ENCODE measurements around the gene ANKRD13C.

Gene ANKRD13C

DNA sequence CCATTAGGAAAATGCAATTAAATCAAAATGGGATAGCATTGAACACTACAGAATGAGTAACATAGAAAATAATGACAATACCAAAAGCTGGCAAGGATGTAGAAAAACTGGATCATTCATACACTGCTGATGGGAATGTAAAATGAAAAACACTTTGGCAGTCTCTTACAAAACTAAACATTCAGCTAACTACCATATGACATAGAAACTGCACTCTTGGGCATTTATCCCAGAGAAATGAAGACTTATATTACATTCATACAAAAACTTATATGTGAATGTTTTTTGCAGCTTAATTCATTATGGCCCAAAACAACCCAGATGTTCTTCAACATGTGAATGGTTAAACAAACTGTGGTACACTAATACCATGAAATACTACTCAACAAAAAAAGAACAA lies 66.4 kb downstream of the ANKRD13C start:
- TF ChIP-seq, protein P1, sequence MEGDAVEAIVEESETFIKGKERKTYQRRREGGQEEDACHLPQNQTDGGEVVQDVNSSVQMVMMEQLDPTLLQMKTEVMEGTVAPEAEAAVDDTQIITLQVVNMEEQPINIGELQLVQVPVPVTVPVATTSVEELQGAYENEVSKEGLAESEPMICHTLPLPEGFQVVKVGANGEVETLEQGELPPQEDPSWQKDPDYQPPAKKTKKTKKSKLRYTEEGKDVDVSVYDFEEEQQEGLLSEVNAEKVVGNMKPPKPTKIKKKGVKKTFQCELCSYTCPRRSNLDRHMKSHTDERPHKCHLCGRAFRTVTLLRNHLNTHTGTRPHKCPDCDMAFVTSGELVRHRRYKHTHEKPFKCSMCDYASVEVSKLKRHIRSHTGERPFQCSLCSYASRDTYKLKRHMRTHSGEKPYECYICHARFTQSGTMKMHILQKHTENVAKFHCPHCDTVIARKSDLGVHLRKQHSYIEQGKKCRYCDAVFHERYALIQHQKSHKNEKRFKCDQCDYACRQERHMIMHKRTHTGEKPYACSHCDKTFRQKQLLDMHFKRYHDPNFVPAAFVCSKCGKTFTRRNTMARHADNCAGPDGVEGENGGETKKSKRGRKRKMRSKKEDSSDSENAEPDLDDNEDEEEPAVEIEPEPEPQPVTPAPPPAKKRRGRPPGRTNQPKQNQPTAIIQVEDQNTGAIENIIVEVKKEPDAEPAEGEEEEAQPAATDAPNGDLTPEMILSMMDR (IDR thresholded peaks at IDR 0.05; ENCODE audit: borderline replicate concordance, extremely low read depth, low read length, poor library complexity, severe bottlenecking): no peak
- H2AFZ ChIP-seq (ENCODE audit: low read depth, low read length): no peak overlapping the region
- H3K4me2 ChIP-seq (ENCODE audit: insufficient read depth, low read length): no peak overlapping the region
- no peaks in the 10 kb centered on the region for H3K27me3 ChIP-seq (ENCODE audit: insufficient read depth, low read length, poor library complexity)
- no peak overlapping the region for H3K27ac ChIP-seq (ENCODE audit: low read length)
- H3K79me2 ChIP-seq (ENCODE audit: insufficient read depth, low read length): 0 out of 2 replicates have a peak, but pooled peaks cover 3% of the 10 kb centered on the region
- no peak for DNase-seq
- H4K20me1 ChIP-seq (ENCODE audit: insufficient read depth, low read length): no peaks in the 10 kb centered on the region
- H3K9me3 ChIP-seq (ENCODE audit: insufficient read depth, low read length, severe bottlenecking): no peaks in the 10 kb centered on the region
- ATAC-seq (ENCODE audit: insufficient read depth, low read depth): no peak
- H3K36me3 ChIP-seq (ENCODE audit: insufficient read depth, low read length): peaks cover 36% of the 10 kb centered on the region; the same call in 1 of the 2 replicates
- H3K4me1 ChIP-seq (ENCODE audit: insufficient read depth, low read length): no peaks in the 10 kb centered on the region
- no peak overlapping the region for H3K4me3 ChIP-seq (ENCODE audit: low read depth in 1 of 2, low read length in 2 of 2)
- no peak overlapping the region for H3K9ac ChIP-seq (ENCODE audit: low read depth, low read length)

- TF ChIP-seq, protein P1 (IDR thresholded peaks at IDR 0.05; ENCODE audit: borderline replicate concordance, extremely low read depth, low read length, poor library complexity, severe bottlenecking): no peak
- TF ChIP-seq EZH2 (IDR thresholded peaks at IDR 0.05; ENCODE audit: borderline replicate concordance, low read depth, low read length, severe bottlenecking): no peak
- Histone ChIP-seq H4K20me1 (ENCODE audit: insufficient read depth, low read length) (no peaks in the 10 kb centered on the region), H3K9ac (ENCODE audit: low read depth, low read length) (no peak overlapping the region), H3K4me3 (ENCODE audit: low read depth in 1 of 2, low read length in 2 of 2) (no peak overlapping the region), H3K4me2 (ENCODE audit: insufficient read depth, low read length) (no peak overlapping the region), H3K27me3 (ENCODE audit: insufficient read depth, low read length, poor library complexity) (no peaks in the 10 kb centered on the region), H2AFZ (ENCODE audit: low read depth, low read length) (no peak overlapping the region), H3K4me1 (ENCODE audit: insufficient read depth, low read length) (no peaks in the 10 kb centered on the region), H3K36me3 (ENCODE audit: insufficient read depth, low read length) (peaks cover 21% of the 10 kb centered on the region; the same call in 1 of the 2 replicates), H3K79me2 (ENCODE audit: insufficient read depth, low read length) (0 out of 2 replicates have a peak, but pooled peaks cover 3% of the 10 kb centered on the region), H3K27ac (ENCODE audit: low read length) (no peak overlapping the region), H3K9me3 (ENCODE audit: insufficient read depth, low read length, severe bottlenecking) (no peaks in the 10 kb centered on the region)
- DNase-seq (no peak), ATAC-seq (ENCODE audit: insufficient read depth, low read depth) (no peak)
Observed at GRCh38 chr1:70286453-70286852, 68.1 kb downstream of the ANKRD13C start.

DNA sequence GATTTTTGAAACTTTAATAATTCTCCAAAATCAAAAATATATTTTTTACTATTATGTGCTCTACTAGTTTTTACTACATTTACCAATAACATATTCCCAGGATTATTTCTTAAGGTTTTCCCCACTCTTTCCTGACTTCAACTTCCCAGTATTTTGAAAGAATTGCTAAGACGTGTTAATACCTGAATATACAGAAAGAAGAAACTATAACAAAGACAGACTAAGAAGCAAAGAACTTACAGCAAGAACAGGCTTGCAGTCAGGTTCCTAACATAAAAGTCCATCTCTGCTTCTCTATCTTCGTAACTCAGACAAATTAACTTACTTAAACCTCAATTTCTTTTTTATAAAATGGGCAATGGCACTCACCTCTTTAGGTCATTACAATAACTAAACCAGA lies 70.2 kb downstream of the ANKRD13C start:
- H3K27ac ChIP-seq (ENCODE audit: low read length): no peak overlapping the region

More for the DNA sequence above, 70.2 kb downstream of the ANKRD13C start:
- H4K20me1 ChIP-seq (ENCODE audit: insufficient read depth, low read length): no peaks in the 10 kb centered on the region
- H3K27me3 ChIP-seq (ENCODE audit: insufficient read depth, low read length, poor library complexity): no peaks in the 10 kb centered on the region
- H3K79me2 ChIP-seq (ENCODE audit: insufficient read depth, low read length): 0 out of 2 replicates have a peak, but pooled peaks cover 3% of the 10 kb centered on the region
- no peaks in the 10 kb centered on the region for H3K9me3 ChIP-seq (ENCODE audit: insufficient read depth, low read length, severe bottlenecking)
- TF ChIP-seq, protein P1 (IDR thresholded peaks at IDR 0.05; ENCODE audit: borderline replicate concordance, extremely low read depth, low read length, poor library complexity, severe bottlenecking): no peak
- no peak for TF ChIP-seq EZH2 (IDR thresholded peaks at IDR 0.05; ENCODE audit: borderline replicate concordance, low read depth, low read length, severe bottlenecking)
- DNase-seq (no peak), ATAC-seq (ENCODE audit: insufficient read depth, low read depth) (no peak)
- no peaks in the 10 kb centered on the region for H3K4me1 ChIP-seq (ENCODE audit: insufficient read depth, low read length)
- no peak overlapping the region for H3K9ac ChIP-seq (ENCODE audit: low read depth, low read length)
- no peak overlapping the region for H2AFZ ChIP-seq (ENCODE audit: low read depth, low read length)
- H3K4me3 ChIP-seq (ENCODE audit: low read depth in 1 of 2, low read length in 2 of 2): no peak overlapping the region
- peaks cover 9% of the 10 kb centered on the region; the same call in 1 of the 2 replicates for H3K36me3 ChIP-seq (ENCODE audit: insufficient read depth, low read length)
- H3K4me2 ChIP-seq (ENCODE audit: insufficient read depth, low read length): no peak overlapping the region
